ENCODE data around the gene PALD1.

PALD1 gene

DNA sequence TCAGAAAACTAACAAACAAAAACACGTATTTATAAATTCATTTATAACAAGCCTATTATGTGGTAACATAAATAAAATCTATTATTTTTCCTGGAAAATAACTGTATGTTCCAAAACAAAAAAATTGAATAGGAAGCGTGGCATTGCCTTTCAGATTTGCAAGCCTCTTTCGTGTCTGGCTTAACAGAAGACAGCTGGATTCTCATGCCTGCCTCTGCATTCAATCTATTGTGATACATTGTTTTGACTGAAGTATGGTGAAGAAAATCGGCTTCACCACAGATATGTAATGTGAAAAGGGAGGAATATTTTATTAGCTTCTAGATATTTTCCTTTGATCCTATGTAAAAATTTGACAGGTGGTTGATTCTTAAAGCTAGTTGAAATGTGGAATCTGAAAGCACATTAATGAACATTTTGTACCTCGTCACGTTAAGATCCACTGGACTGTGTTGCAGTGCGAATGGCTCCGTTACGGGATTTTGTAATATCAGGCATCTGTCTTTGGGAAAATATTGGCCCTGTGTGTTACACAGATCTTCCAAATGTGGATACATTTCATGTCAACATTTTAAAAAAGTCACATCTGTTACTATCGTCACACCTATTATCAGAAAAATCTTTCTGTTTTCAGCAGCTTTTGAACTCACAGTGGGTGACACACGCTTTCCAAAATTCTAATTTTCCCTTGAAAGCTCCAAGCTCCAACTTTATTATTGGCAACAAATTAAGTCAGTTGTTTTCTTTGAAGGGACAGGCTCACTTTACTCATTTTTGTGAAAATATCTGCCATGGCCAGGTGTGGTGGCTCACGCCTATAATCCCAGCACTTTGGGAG is 26.2 kb downstream of the PALD1 start:
- no peak for DNase-seq (ENCODE audit: low read depth in 3 of 3)

DNA sequence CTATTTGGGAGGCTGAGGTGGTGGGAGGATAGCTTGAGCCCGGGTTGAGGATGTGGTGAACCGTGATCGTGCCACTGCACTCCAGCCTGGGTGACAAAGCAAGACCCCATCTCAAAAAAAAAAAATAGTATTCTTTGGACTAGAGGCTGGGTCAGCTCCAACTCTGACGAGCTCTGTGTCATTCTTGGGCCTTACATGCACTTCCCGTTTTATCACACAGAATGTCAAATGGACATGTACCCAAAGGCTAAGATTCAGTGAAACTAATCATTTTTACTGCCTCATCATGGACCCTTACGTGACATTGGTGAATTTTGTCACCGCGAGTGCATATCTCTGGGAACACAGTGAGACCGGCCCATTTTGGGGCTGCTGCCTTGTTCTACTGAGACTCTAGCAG is 27.3 kb downstream of the PALD1 start:
- DNase-seq (ENCODE audit: low read depth in 3 of 3): no peak

DNA sequence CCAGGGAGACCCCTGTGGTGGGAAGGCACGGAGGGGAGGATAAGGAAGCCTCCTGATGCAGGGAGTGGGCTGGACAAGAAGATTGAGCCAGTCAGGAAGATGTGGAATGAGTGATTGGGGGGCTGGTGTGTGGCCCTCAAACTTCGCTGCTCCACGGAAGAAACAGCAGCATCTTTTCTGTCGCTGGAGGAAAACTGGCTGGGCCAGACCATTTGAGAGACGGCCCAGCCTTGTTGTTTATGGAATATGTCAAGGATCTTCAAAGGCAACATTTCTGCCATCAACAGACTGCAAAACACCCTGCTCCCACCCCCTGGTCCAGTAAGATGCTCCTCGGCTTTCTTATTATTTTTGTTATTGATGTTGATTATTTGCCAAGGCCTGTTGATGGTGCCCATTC is 29.4 kb downstream of the PALD1 start:
- no peak for DNase-seq (ENCODE audit: low read depth in 3 of 3)

DNA sequence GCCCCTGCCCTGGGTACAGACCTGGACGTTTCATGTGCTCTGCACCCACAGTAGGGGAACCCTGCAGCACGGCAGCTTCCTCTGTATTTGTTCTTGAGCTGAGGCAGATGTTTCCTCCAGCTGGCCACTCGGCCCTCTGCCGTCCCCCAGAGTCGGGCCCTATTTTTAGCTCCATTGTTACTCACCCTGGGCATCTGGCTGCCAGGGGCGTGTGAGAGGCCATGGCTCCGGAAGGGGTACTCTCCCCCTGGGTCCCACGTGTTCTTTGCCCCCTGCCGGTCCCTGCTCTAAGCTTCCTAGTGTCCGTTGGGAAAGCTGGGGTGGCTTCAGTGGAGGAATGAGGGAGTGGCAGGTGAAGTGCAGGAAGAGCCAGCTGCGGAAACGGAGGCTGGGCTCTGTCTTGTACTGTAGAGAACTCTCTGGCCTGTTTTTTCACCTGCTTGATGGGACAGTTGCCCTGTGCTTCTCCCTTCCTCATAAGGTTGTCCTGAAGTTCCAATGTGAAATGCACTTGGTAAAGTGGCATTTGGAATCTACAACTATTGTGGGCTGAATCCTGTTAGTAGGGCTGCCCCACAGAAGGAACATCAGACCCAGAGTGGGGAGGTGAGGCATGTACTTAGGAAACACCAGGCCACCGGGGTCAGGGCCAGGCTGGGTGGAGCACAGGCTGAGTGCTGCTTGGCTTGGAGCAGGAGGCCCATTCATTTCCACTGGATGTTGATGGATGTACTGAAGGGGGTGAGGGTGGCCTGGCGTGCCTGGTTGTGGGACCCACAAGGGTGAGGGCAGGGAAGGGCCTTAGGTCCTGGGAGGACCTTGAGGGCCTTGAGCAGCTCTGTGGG is 30.6 kb downstream of the PALD1 start:
- no peak for DNase-seq (ENCODE audit: low read depth in 3 of 3)

DNA sequence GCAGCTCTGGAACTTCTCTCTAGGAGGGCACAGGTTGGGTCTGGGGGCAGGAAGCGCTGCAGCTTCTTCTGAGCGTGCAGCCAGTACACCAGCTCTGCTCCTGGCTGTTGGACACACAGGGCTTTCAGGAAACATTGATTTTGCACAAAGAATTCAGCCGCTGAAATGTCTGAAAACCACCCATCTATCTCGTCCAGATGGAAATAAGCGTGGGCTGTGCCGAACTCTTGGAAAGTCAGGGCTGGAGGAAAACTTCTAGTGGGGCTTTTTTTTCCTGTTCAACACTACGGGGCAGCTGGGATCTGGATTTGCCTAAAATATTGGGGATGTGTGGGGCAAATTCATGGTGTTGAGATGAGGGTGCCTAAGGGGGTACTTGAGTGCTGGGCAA is 31.2 kb downstream of the PALD1 start:
- no peak for DNase-seq (ENCODE audit: low read depth in 3 of 3)

DNA sequence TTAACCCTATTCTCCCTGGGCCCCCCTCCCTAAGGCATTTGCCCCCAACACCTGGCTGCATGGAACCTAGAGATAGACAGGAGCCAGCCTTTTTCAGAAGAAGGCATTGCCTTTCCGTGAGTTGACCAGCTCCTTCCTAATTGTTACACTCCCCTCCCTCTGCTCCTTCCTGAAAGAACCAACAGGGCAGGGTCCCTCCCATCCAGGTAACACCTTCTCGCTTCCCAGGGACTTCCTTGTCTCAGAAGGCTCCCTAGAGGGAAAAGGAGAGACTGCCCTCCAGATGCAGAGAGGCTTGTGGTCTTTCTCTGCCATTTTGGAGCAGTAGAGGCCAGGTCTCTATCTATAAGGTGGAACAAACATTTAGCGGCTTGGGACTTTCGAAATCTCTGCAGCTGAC is 31.9 kb downstream of the PALD1 start:
- no peak for DNase-seq (ENCODE audit: low read depth in 3 of 3)

DNA sequence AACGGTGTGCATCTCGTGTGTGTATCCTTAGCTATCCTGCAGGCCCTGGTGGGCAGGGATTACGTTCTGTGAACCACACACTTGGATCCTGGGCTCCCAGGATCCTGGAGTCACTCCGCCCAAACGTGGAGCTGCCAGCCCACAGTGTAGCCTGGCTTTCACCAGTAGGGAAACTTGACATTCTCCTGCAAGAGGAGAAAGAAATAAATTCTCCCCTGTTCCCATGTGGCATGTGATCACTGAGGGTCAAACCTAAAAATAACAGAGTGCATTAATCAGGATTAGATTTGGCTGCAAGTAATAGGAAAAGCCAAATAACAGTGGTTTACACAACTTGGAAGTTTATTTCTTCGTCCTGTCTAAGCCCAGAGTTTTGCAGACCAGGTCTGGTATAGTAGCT is 32.3 kb downstream of the PALD1 start:
- DNase-seq (ENCODE audit: low read depth in 3 of 3): no peak

DNA sequence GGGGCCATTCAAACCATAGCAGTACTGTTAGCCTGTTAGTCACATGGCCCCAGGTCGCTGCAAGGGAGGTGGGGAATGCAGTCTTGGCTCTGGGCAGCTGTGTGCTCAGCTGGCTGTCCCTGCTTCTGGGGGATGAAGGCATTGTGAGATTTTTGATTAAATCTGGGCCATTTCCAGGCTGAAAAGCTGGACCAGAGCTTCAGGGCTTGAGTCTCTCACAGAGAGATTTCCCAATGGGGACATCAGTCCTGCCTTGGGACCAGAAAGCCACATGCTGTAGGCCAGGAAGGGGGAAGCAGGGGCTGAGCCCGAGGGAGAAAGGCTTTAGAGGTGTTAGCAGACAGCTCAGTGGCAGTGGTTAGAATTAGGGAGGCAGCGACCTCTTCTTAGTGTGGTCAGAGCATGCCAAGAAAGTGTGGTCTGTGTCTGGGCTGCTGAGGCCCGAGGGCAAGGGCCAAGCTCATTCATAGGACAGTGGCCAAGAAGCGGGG is 33.6 kb downstream of the PALD1 start:
- DNase-seq (ENCODE audit: low read depth in 3 of 3): no peak

DNA sequence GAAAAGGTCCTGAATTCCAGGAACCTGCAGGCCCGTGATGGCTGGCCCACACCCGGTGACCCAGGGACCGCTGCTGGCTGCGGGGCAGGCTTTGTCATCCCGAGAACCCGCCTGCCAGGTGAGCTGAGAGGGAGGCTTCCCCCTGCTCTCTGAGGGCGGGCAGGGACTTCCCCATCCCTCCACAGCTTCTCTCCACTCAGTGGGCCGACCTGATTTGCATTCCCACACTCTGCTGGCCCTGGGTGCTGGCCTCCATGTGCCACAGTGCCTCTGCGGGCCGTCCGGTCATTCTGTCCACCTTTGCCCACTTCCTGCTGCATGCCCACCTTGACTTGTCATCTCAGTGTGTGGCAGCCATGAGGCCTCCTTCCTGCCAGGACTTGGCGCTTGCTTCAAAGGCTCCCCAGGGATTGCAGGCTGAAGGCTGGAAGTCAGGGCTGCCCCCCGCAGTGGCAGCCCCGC is 35.3 kb downstream of the PALD1 start:
- DNase-seq (ENCODE audit: low read depth in 3 of 3): peak in 1 of 3 experiments; percentile 38

DNA sequence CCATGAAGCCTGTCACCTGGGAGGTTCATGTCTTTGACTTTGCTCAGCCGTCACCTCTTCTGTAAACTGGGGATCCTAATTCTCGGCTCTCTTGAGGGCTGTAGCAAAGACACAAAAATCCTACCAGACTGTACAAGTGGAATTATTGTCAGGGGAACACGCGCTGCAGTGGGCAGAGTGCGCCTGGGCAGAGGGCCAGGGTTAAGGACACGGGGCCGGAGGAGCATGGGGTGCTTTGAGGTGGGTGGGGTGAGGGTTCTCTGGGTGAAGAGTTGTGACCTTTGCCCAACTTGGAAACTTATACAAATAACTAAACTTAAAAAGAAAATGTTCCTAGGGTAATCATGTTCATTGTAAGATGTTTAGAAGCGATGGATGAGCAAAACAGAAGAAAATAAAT is 36.0 kb downstream of the PALD1 start:
- no peak for DNase-seq (ENCODE audit: low read depth in 3 of 3)

DNA sequence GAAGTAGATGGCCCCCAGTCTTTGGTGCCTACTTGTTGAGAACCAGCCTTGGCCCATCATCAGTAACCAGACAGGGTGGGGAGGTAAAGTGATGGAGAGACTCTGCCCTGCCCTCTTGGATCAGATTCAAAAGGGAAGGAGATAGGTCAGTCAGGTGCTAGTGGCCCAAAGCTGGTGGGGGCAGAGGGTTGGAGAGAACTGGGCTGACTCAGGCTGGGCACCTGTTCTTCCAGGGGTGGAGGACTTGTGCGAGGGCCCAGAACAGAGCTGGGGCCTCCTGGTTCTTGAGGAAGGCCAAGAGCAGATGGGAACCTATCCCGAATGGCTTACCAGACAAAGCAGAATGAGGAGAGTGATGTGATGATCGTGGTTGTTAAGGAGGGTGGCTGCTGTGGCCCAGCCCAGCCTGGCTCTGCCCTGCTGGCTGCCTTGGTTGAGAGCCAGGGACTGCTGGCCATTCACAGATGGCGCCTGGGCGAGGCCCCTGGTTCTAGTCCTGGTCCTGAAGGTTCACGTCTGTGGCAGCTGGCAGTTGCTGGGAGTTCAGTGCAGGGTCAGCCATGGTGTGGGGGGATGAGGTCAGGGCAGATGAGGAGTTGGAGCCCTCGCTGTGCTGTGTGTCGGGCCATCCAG is 36.6 kb downstream of the PALD1 start:
- DNase-seq (ENCODE audit: low read depth in 3 of 3): no peak

DNA sequence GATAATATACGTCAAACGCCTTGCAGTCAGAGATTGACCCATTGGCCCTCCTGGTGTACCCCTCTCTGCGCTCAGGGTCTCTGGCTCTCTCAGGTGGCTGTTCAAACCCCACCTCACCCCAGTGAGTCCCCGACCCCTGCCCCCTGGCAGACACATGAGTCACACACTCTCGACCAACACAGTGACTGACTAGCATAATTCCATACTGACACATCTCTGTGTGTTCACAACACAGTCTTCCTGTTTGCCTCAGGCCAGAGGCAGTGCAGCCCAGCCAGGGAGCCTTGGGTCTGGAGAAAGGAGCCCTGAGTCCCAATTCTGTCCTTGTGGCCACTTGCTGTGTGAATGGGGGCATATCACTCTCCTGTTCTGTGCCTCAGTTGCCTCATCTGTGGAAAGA is 40.1 kb downstream of the PALD1 start:
- no peak for DNase-seq (ENCODE audit: low read depth in 3 of 3)

DNA sequence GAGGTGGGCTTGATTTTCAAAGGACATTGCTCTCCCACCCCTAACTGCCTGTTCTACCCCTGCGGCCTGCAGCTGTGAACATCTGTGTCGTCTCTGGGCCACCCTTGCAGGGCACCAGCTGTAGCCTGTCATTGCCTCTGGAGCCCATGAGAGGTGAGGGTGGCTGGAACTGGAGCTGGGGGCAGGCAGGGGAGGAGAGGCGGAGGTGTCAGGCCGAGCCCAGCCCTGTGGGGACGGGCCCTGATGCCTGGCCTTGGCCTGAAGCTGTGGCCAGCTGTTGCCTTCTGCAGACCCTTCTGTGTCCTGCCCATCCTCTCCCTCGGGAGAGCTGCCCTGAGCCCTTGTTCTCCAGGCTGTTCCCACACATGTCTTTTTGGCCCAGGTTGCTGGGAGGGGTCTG is 44.5 kb downstream of the PALD1 start:
- DNase-seq (ENCODE audit: low read depth in 3 of 3): no peak

DNA sequence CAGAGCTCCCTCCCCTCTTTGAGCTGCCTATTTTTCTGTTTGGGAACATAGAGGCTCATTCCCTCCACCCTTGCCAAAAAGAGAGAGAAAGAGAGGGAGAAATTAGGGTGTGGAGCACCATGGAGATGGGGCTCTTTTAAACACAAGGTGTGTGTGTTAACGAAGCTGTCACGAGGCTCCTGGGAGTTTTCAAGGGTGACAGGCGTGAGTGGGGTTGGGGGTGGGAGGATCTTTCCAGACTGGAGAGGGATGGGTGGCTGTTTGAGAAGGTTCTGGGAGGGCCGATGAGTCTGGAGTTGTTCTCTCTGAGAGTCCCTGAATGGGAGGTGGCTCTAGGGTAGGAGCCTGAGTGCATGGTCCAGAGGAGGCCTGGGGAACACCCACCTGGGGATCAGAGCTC is 45.0 kb downstream of the PALD1 start:
- DNase-seq (ENCODE audit: low read depth in 3 of 3): no peak

DNA sequence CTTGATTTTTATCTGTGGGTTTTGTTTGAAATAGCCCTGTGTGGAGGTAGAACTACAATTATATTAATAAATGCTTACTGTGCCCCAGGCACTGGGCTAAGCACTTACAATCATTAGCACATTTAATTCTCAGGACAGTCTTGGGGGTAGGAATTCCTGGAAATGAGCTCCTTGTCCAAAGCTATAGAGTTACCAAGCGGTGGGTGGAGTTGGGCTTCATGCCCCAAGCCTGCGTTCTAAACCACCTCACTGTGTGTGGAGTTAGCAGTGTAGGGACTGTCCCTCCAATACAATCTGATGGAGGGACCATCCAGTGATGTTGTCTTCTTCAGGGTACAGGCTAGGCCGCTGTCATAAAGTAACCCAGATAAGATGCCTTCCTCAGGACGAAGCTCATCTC is 49.7 kb downstream of the PALD1 start:
- DNase-seq (ENCODE audit: low read depth in 3 of 3): no peak

DNA sequence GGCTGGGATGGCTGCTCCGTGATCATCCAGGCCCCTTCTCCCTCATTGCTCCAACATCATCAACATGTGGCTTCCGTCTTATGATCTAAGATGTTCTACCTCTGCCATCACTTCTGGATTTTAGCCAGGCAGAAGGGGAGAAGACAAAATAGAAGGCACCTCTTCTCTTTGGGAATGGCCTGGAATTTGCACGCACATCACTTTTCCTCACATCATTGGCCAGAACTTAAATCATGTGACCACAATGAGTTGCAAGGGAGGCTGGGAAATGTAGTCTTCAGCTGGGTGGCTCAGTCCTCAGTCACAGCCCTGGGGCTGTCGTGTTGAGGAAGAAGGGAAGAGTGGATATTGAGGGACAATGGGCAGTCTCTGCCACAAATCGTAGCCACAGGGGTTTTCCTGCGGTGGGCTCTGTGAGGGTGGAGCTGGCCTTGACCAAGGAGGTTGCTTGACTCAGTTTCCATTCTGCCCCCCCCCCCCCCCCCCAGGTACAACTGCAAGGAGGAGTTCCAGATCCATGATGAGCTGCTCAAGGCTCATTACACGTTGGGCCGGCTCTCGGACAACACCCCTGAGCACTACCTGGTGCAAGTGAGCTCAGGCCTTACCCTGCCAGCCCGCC is 50.3 kb downstream of the PALD1 start:
- DNase-seq (ENCODE audit: low read depth in 3 of 3): no peak

DNA sequence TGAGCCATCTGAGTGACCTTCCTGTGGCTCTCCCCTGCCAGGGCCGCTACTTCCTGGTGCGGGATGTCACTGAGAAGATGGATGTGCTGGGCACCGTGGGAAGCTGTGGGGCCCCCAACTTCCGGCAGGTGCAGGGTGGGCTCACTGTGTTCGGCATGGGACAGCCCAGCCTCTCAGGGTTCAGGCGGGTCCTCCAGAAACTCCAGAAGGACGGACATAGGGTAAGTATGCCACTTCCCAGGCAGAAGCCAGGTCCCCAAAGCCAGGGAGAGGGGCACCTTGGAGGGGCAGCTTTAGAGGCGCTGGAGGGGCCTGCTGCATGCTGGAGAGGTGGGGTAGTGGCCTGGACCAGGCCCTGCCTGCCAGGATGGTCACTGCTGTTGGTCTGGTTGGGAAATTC is 51.3 kb downstream of the PALD1 start:
- no peak for DNase-seq (ENCODE audit: low read depth in 3 of 3)

DNA sequence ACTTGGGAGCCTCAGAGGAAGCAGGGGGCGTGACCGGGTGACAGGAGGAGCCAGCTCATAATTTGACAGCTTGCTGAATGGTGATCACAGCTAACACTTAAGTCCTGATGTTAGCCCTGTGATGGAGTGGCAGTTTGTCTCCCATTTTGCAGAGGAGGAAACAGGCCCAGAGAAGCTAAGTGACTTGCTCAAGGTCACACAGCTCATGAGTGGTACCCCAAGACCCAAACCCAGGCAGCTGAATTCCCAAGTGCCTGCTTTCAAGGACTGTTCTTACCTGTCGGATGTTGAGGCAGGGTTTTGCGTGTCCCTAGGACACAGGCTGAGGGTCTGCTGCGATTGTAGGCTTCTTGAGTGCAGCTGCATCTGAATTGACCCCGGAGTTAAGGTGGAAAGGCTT is 51.7 kb downstream of the PALD1 start:
- no peak for DNase-seq (ENCODE audit: low read depth in 3 of 3)

DNA sequence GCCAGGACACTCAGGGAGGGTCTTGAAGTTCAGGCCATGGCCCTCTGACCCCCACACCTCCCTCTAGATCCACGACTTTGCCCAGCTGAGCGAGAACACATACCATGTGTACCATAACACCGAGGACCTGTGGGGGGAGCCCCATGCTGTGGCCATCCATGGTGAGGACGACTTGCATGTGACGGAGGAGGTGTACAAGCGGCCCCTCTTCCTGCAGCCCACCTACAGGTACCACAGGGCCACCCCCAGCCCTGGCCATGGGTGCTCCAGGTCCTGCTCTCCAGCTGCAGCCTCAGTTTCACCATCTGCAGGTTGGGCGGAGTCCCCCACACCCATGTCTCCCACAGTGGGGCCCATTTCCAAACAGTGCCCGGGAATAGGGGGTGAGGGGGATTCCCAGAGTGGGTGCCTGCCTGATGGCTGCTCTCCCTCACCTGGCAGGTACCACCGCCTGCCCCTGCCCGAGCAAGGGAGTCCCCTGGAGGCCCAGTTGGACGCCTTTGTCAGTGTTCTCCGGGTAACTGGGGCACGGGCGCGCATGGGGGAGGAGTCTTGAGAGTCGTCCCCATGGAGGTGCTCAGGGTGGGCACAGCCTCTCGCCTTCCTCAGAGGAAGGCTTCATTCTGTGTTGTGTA is 54.1 kb downstream of the PALD1 start:
- no peak for DNase-seq (ENCODE audit: low read depth in 3 of 3)

DNA sequence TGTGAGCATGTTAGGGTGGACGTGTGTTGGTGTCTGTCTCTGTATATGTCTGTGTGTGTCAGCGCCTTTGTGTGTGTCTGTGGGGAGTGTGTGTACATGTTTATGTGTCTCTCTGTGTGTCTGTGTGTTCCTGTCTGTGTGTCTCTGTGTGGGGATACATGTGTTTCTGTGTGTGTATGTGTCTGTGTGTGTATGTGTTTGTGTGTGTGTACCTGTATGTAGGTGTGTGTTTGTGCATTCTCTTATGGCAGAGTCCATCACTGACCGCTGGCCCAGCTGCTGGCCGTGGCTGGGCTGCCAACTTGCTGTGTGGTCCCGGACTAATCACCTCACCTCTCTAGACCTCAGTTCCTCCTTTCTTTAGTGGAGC is 54.6 kb downstream of the PALD1 start:
- DNase-seq (ENCODE audit: low read depth in 3 of 3): no peak

DNA sequence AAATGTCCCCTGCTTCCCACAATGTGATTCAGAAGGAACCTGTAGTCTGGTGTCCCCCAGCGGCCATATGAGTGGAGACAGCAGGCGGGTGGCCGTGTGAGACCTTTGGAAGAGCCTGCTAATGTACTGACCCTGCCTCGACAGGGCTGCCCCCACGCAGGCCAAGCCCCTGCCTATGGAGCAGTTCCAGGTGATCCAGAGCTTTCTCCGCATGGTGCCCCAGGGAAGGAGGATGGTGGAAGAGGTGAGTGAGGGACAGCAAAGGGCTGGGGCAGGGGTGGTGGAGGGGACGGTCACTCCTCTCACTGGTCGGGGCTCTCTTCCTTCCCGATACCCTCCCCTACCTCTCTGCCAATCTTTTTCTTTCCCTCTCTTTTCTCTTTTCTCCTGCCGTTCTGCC is 55.7 kb downstream of the PALD1 start:
- no peak for DNase-seq (ENCODE audit: low read depth in 3 of 3)

DNA sequence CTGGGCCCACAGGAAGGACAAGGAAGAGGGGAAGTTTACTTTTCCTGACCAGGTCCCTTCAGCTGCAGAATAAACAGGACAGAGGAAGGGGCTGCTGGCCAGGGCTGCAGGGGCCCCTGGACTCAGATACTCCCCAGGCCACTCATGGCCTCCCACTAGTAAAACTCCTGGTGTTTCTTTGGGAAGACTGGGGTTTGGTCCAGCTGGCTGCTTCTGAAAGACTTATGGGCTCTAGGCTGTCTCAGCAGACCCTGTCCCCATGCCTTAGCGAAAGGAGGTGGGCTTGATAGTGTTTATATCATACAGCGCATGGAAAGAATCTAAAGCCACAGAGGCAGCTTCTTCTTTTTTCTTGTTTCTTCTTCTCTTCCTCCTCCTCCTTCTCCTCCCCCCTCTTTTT is 56.4 kb downstream of the PALD1 start:
- DNase-seq (ENCODE audit: low read depth in 3 of 3): no peak

Data from stimulated activated CD4-positive, alpha-beta T cell treated with anti-CD3 and anti-CD28 coated beads, TNF-alpha, amount 100 ng/mL, for 24 hours (primary cell).